WERI-Rb-1 (cell line): ENCODE data around the gene GMPS.

ENCODE experiments used
- DNase-seq: peaks from one replicate; pipeline ENCODE4 v3.0.0-alpha.2; 2020
- H3K27ac ChIP-seq: fragments of 250-450 bp; sonication (Bioruptor Pico); 2 replicates; pipeline ENCODE4 v1.5.1; 2020; ENCODE audit warnings: mild to moderate bottlenecking, moderate library complexity
- H3K27me3 ChIP-seq: fragments of 250-450 bp; sonication (Bioruptor Pico); 2 replicates; pipeline ENCODE4 v1.5.1; 2021; ENCODE audit warnings: mild to moderate bottlenecking, low read depth, moderate library complexity; ENCODE audit not compliant: insufficient read depth, severe bottlenecking
- H3K36me3 ChIP-seq: fragments of 250-450 bp; sonication (Bioruptor Pico); 2 replicates; pipeline ENCODE4 v1.5.1; 2020; ENCODE audit warnings: mild to moderate bottlenecking, moderate library complexity
- H3K4me3 ChIP-seq: 2 replicates; pipeline ENCODE4 v1.5.1; 2011; ENCODE audit warnings: low read depth, mild to moderate bottlenecking, control low read depth, low read length
- H3K9me3 ChIP-seq: fragments of 250-450 bp; sonication (Bioruptor Pico); 2 replicates; pipeline ENCODE4 v1.5.1; 2021; ENCODE audit warnings: mild to moderate bottlenecking, moderate library complexity; ENCODE audit not compliant: severe bottlenecking
- TF ChIP-seq, protein P1 (sequence below): IDR thresholded peaks from 2 replicates; pipeline ENCODE4 v1.5.1; 2011; ENCODE audit warnings: low read depth, mild to moderate bottlenecking, control low read depth, inconsistent platforms, low read length

GMPS gene

DNA sequence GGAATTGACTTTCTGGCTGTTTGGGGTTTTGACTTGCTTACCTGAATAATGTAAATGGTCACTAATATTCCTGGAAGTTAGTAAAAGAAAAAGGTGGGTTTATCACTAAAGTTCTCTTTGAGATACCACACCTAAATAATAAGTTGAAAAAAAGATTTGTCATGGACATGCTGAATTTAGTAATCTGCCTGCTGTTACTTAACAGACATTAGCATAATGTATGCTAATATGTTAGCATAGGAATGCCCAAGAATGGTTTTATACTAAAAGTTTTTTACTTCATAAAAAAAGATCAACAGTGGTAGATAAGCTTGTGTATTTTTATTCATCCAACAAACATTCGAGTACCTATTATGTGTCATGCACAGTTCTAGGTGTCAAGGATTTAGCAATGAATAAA is 36.5 kb downstream of the GMPS start:
- TF ChIP-seq, protein P1, sequence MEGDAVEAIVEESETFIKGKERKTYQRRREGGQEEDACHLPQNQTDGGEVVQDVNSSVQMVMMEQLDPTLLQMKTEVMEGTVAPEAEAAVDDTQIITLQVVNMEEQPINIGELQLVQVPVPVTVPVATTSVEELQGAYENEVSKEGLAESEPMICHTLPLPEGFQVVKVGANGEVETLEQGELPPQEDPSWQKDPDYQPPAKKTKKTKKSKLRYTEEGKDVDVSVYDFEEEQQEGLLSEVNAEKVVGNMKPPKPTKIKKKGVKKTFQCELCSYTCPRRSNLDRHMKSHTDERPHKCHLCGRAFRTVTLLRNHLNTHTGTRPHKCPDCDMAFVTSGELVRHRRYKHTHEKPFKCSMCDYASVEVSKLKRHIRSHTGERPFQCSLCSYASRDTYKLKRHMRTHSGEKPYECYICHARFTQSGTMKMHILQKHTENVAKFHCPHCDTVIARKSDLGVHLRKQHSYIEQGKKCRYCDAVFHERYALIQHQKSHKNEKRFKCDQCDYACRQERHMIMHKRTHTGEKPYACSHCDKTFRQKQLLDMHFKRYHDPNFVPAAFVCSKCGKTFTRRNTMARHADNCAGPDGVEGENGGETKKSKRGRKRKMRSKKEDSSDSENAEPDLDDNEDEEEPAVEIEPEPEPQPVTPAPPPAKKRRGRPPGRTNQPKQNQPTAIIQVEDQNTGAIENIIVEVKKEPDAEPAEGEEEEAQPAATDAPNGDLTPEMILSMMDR = no peak
- Histone ChIP-seq H3K27ac (no peak overlapping the region), H3K36me3 (peaks cover 69% of the 10 kb centered on the region), H3K9me3 (no peaks in the 10 kb centered on the region), H3K27me3 (no peaks in the 10 kb centered on the region), H3K4me3 (no peak overlapping the region)
- DNase-seq = no peak

DNA sequence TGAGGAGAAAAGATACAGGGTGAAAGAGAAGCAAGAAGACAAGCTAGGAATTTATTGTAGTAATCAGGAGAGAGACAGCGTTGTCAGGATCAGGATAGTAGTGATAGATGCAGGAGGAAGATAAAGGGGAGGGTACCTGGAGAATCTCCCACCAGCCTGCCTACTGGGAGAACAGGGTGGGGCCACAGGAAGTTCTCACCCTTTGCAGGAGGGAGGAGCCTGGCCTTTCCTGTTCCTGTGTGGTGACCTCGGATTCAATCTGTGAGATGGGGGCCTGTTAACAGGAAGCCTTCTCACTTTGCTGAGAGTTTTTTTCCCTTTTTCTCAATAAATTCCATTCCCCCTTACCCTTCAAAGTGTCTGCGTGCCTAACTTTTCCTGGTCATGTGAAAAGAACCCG is 37.6 kb downstream of the GMPS start:
- Histone ChIP-seq H3K27ac (no peak overlapping the region), H3K27me3 (no peaks in the 10 kb centered on the region)

DNA sequence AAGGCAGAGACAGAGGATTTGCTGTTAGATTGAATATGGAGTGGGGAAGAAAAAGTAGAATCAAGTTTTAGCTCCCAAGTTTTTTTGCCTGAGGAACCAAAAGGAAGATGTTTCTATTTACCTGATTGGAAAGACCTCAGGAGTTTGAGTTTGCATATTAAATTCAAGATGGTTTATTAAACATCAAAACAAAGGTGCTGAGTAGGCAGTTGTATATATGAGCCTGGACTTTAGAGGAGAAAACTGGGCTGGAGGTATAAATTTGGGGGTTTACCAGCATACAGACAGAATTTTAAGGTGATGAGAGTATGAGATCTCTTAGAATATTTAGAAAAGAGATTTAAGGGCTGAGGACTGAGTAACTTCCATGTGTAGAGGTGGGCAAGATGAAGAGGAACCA is 38.2 kb downstream of the GMPS start:
- H3K36me3 ChIP-seq = peaks cover 77% of the 10 kb centered on the region
- H3K9me3 ChIP-seq = no peaks in the 10 kb centered on the region
- no peak overlapping the region for H3K27ac ChIP-seq
- H3K4me3 ChIP-seq = no peak overlapping the region
- H3K27me3 ChIP-seq = no peaks in the 10 kb centered on the region
- TF ChIP-seq, protein P1 = no peak
- DNase-seq = no peak

More for the DNA sequence above, 37.6 kb downstream of the GMPS start:
- H3K4me3 ChIP-seq = no peak overlapping the region
- H3K9me3 ChIP-seq = no peaks in the 10 kb centered on the region
- TF ChIP-seq, protein P1 = no peak
- DNase-seq = no peak
- H3K36me3 ChIP-seq = peaks cover 77% of the 10 kb centered on the region

DNA sequence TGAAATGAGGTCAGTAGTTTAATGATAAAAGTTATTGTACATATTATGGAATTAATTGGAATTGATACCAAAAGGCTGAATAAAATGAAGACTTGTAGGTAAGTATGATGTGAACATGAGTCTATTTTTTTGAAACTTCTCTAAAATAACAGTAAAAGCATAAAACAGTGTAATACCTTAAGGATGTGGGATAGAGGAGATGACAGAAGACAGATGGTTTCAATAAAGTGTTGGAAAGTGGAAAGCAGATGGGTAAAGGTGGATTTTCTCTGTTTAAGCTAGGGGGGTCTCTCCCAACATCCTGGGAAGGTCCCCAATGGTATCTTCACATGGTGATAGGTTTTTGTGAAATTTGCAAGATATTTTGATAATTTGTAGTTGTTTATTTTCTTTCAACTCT is 41.6 kb downstream of the GMPS start:
- no peak for DNase-seq
- H3K9me3 ChIP-seq = no peaks in the 10 kb centered on the region
- no peak overlapping the region for H3K4me3 ChIP-seq
- no peaks in the 10 kb centered on the region for H3K27me3 ChIP-seq
- H3K27ac ChIP-seq = no peak overlapping the region
- H3K36me3 ChIP-seq = peaks cover 80% of the 10 kb centered on the region
- TF ChIP-seq, protein P1 = no peak

DNA sequence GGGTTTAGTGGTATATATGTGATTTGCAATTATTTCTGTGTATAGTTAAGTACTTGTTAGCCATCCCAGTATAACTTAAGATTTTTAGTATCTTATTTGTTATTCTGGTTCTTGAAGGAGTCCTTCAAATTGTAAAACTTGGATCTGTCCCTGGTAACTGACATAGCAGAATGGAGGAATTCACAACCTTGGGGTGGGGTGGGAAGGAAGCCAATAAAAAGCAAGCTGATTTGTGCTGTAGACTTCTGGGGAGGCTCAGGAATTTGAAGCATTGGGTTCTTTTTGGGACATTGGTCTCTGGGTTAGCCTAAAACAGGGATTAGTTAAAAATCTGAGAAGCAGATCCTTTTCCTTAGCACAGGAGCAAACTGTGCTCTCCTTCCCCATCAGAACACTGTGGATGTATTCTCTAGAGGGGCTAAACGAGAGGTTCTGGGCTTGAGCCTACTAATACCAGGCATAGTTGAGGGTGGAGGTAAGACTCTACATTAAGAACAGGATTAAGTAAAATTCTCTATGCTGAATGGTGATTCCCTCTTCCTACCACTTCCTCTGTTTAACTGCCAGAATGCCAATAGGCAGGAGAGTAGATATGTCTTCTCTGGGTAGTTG is 42.2 kb downstream of the GMPS start:
- Histone ChIP-seq H3K36me3 (peaks cover 80% of the 10 kb centered on the region), H3K4me3 (no peak overlapping the region), H3K9me3 (no peaks in the 10 kb centered on the region), H3K27ac (no peak overlapping the region), H3K27me3 (no peaks in the 10 kb centered on the region)
- TF ChIP-seq, protein P1 = no peak
- no peak for DNase-seq

DNA sequence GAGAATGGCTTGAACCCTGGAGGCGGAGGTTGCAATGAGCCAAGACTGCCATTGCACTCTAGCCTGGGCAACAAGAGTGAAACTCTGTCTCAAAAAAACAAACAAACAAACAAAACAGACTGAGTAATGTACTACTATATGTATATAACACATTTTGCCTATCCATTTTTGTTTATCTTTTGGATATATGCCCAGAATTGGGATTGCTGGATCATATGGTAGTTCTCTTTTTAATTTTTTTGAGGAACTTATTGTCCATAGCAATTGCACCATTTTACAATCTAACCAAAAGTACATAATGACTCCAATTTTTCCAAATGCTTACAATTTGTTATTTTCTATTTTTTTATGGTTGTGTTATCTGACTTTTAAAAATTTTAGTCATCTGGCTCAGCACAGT is 47.3 kb downstream of the GMPS start:
- H3K27me3 ChIP-seq = no peaks in the 10 kb centered on the region
- DNase-seq = no peak

More for the DNA sequence above, 47.3 kb downstream of the GMPS start:
- Histone ChIP-seq H3K9me3 (no peaks in the 10 kb centered on the region), H3K36me3 (peaks cover 73% of the 10 kb centered on the region), H3K27ac (no peak overlapping the region), H3K4me3 (no peak overlapping the region)
- TF ChIP-seq, protein P1 = no peak
